Neuronal stem cell (in vitro differentiated cells): ENCODE results near the gene LRRIQ1.

Experiments used
- DNase-seq: peaks from one replicate; pipeline ENCODE4 v3.0.0-alpha.2; 2013; ENCODE audit warnings: low spot score
- H2AFZ ChIP-seq: one replicate; pipeline ENCODE4 v1.6.1; 2013; ENCODE audit warnings: mild to moderate bottlenecking, low read length, inconsistent platforms
- H2AK5ac ChIP-seq: 2 replicates; pipeline ENCODE4 v1.6.1; 2013; ENCODE audit warnings: low read depth, mild to moderate bottlenecking, inconsistent platforms, low read length, moderate library complexity, mixed read lengths
- H2BK120ac ChIP-seq: 2 replicates; pipeline ENCODE4 v1.6.1; 2013; ENCODE audit warnings: low read depth, mild to moderate bottlenecking, inconsistent platforms, low read length, moderate library complexity, mixed read lengths
- H2BK12ac ChIP-seq: one replicate; pipeline ENCODE4 v1.6.1; 2013; ENCODE audit warnings: low read length, inconsistent platforms
- H2BK15ac ChIP-seq: 2 replicates; pipeline ENCODE4 v1.6.1; 2013; ENCODE audit warnings: mild to moderate bottlenecking, low read length, inconsistent platforms, mixed read lengths
- H2BK5ac ChIP-seq: one replicate; pipeline ENCODE4 v1.6.1; 2013; ENCODE audit warnings: inconsistent platforms, mild to moderate bottlenecking, low read length, moderate library complexity
- H3K14ac ChIP-seq: one replicate; pipeline ENCODE4 v1.6.1; 2013; ENCODE audit warnings: low read length, inconsistent platforms
- H3K18ac ChIP-seq: 2 replicates; pipeline ENCODE4 v1.6.1; 2013; ENCODE audit warnings: low read length, inconsistent platforms
- H3K23ac ChIP-seq: 2 replicates; pipeline ENCODE4 v1.6.1; 2013; ENCODE audit warnings: low read depth, mild to moderate bottlenecking, mixed read lengths, low read length, inconsistent platforms; ENCODE audit not compliant: poor library complexity
- H3K27ac ChIP-seq: replicated peaks from 3 replicates; pipeline ENCODE4 v1.5.1; 2013; ENCODE audit warnings: low read length, inconsistent platforms
- H3K27me3 ChIP-seq, 3 experiments: 2 replicates each; pipeline ENCODE4 v1.6.1; 2013; ENCODE audit warnings: low read length in 3 of 3, mild to moderate bottlenecking in 2 of 3, inconsistent platforms in 1 of 3, low read depth in 1 of 3, mixed read lengths in 1 of 3, moderate library complexity in 1 of 3; ENCODE audit not compliant: control insufficient read depth in 3 of 3, insufficient read depth in 3 of 3
- H3K36me3 ChIP-seq, 2 donors: replicated peaks in 1 of 2; 2 replicates each; pipeline ENCODE4 v1.6.1; 2013; ENCODE audit warnings: low read length in 2 of 2; ENCODE audit not compliant: control insufficient read depth in 2 of 2, insufficient read depth in 2 of 2
- H3K4ac ChIP-seq: 2 replicates; pipeline ENCODE4 v1.6.1; 2013; ENCODE audit warnings: inconsistent platforms, mild to moderate bottlenecking, low read length, moderate library complexity
- H3K4me1 ChIP-seq, 2 donors: 1 replicate in 1 of 2; 2 replicates in 1 of 2; pipeline ENCODE4 v1.6.1; 2013; ENCODE audit warnings: low read length in 2 of 2, low read depth in 1 of 2; ENCODE audit not compliant: control insufficient read depth in 2 of 2, insufficient read depth in 1 of 2
- H3K4me2 ChIP-seq: one replicate; pipeline ENCODE4 v1.6.1; 2013; ENCODE audit warnings: mild to moderate bottlenecking, low read length, inconsistent platforms; ENCODE audit not compliant: insufficient read depth, poor library complexity, severe bottlenecking
- H3K4me3 ChIP-seq, 2 donors: 2 replicates each; pipeline ENCODE4 v1.5.1; 2013; ENCODE audit warnings: low read length in 2 of 2, mild to moderate bottlenecking in 2 of 2, inconsistent platforms in 1 of 2, moderate library complexity in 1 of 2
- H3K79me1 ChIP-seq: one replicate; pipeline ENCODE4 v1.6.1; 2013; ENCODE audit warnings: low read depth, mild to moderate bottlenecking, inconsistent platforms, low read length, moderate library complexity
- H3K9ac ChIP-seq: one replicate; pipeline ENCODE4 v1.6.1; 2013; ENCODE audit warnings: mild to moderate bottlenecking, low read depth, low read length, inconsistent platforms; ENCODE audit not compliant: poor library complexity
- H3K9me3 ChIP-seq, 2 donors: replicated peaks in 1 of 2; 2 replicates each; pipeline versions ENCODE3 to v1.6.1; 2013; ENCODE audit warnings: low read length in 2 of 2, mild to moderate bottlenecking in 2 of 2, inconsistent platforms in 1 of 2, low read depth in 1 of 2, mixed read lengths in 1 of 2, moderate library complexity in 1 of 2; ENCODE audit not compliant: control insufficient read depth in 2 of 2, insufficient read depth in 1 of 2
- H4K8ac ChIP-seq: one replicate; pipeline ENCODE4 v1.6.1; 2013; ENCODE audit warnings: low read depth, mild to moderate bottlenecking, inconsistent platforms, low read length, moderate library complexity
- H4K91ac ChIP-seq: one replicate; pipeline ENCODE4 v1.6.1; 2013; ENCODE audit warnings: low read length, low read depth, mild to moderate bottlenecking, inconsistent platforms; ENCODE audit not compliant: poor library complexity
- WGBS, 2 donors: extraction: QIAGEN DNeasy Blood & Tissue Kit; methylation state at CpG; one replicate each; pipeline ENCODE4 v1.1.7; 2013; ENCODE audit warnings: missing lambda C conversion rate in 2 of 2, mixed read lengths in 1 of 2; ENCODE audit not compliant: insufficient read length in 2 of 2, insufficient replicate concordance in 1 of 2; ENCODE audit errors: extremely low coverage in 2 of 2; 5-methylcytosine and 5-hydroxymethylcytosine counted together

LRRIQ1 gene

DNA sequence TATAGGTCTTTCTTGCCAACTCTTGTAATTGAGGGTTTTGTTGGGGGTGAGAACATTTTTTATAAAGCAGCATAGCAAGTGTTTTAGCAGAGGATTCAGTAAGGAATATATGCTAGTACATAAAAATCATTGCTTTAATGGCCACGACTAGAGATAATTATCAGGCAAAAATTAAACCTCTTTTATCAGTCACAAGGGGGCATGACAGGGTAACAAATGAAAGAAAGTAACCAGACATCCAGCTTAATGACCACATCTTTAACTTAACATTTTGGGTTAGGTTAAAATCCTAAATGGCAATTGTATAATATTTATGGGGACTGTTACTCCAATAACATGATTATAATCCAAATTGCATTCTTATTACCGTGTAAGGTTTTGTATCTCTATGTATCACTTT, 119.6 kb downstream of the LRRIQ1 start:
- Histone ChIP-seq H3K79me1 (no peaks in the 10 kb centered on the region), H2AFZ (peak overlapping the region; percentile 71), H2BK5ac (no peak overlapping the region), H3K4ac (no peak overlapping the region), H3K27me3 (no peaks in the 10 kb centered on the region), H3K4me1 (no peaks in the 10 kb centered on the region), H2BK15ac (no peak overlapping the region), H3K14ac (no peak overlapping the region), H3K27ac (no peak overlapping the region), H3K18ac (no peak overlapping the region), H3K4me2 (no peak overlapping the region), H2BK120ac (no peak overlapping the region), H4K8ac (no peak overlapping the region), H2AK5ac (no peak overlapping the region), H4K91ac (no peak overlapping the region), H3K36me3 (no peaks in the 10 kb centered on the region), H3K23ac (no peak overlapping the region), H2BK12ac (no peak overlapping the region), H3K9ac (no peak overlapping the region), H3K4me3 (no peak overlapping the region), H3K9me3 (no peaks in the 10 kb centered on the region)
- peak; percentile 2 for DNase-seq
- no CpG with 5 or more reads among the region's 2 CpGs for WGBS, 2 donors

DNA sequence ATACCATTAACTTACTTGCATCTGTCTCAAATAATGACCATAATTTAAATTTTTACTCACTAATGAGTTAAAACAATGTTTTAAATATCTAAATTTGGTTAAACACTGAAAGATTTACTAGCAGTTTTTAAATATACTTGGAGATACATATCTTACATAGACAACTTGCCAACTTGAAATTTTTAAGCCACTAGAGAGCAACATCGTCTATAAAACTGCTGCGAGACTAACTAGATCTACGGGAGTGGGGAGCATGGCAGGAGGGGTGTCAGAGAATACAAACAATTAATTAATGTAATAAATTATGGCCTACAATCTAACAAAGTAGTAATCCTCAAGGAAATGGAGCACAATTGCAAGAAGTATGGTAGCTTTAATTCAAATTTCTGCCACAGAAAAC, 120.4 kb downstream of the LRRIQ1 start:
- no CpG with 5 or more reads among the region's 3 CpGs for WGBS, 2 donors
- no peak overlapping the region for H2BK15ac ChIP-seq

DNA sequence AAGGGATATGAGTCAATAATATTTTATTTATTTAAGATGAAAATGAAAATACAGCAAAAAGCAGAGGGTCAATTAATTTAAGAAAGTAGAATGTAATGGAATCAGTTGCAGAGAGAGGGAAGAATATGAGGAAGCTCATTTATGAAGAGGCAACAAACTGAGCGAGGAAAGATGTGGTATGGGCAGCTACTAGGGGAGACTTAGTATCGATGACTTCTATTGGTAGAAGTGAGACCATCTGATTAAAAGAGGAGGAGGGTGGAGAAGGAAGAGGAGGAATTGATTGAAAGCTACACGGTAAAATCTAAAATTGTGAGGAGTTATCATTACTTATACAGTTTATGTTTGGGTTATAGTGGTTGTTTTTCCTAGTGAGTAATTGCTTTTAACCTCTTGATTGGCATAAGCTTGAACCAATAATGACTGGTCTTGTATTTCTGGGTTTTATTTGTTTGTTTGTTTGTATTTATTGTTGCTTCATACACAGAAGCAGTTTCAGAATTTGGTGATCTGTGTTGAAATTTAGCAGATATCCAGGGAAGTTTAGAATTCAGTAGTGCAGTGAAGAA, 121.0 kb downstream of the LRRIQ1 start:
- no peak overlapping the region for H3K27ac ChIP-seq
- no CpG with 5 or more reads among the region's 3 CpGs for WGBS, 2 donors

More for the DNA sequence above, 120.4 kb downstream of the LRRIQ1 start:
- Histone ChIP-seq H4K8ac (no peak overlapping the region), H3K4me3 (no peak overlapping the region), H3K4me2 (no peak overlapping the region), H2AK5ac (no peak overlapping the region), H3K23ac (no peak overlapping the region), H3K79me1 (no peaks in the 10 kb centered on the region), H2BK12ac (no peak overlapping the region), H4K91ac (no peak overlapping the region), H3K9me3 (no peaks in the 10 kb centered on the region), H3K18ac (no peak overlapping the region), H3K36me3 (no peaks in the 10 kb centered on the region), H3K27me3 (no peaks in the 10 kb centered on the region), H3K27ac (no peak overlapping the region), H3K9ac (no peak overlapping the region), H3K4me1 (no peaks in the 10 kb centered on the region), H2BK120ac (no peak overlapping the region), H2AFZ (no peak overlapping the region), H3K14ac (no peak overlapping the region), H2BK5ac (no peak overlapping the region), H3K4ac (no peak overlapping the region)
- no peak for DNase-seq

DNA sequence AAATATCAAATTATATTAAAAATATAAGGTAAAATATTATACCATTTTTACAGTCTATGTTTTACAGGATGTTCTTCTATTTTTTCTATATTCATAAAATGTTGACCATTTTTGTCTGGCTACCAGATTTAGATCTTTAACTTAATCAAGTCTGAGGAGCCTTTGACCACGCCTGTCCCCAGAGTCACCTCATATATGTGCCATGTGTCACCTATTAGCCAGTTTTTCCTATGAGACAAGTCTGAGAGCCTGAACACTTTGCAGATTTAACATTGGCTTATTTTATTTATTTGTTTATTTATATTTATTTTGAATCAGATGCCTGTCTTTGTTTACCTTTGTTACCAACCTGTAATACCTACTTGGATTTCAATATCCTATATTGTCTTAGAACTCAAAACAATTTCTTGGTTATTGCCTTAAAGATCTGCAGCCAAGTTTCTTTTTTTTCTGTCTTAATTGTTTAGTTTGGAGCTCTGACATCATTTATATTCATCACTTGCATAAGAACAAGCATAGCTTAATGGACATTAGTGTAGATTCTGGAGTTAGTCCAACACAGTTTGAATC, 127.7 kb downstream of the LRRIQ1 start:
- Histone ChIP-seq H3K4me2 (no peak overlapping the region), H3K23ac (no peak overlapping the region), H2BK5ac (no peak overlapping the region), H3K4me3 (no peak overlapping the region), H3K27me3 (no peaks in the 10 kb centered on the region), H3K27ac (no peak overlapping the region), H2BK12ac (no peak overlapping the region), H3K4ac (no peak overlapping the region), H3K14ac (no peak overlapping the region), H2BK120ac (no peak overlapping the region), H3K4me1 (no peaks in the 10 kb centered on the region), H3K9me3 (no peaks in the 10 kb centered on the region), H3K9ac (no peak overlapping the region), H4K8ac (no peak overlapping the region), H2BK15ac (no peak overlapping the region), H3K36me3 (no peaks in the 10 kb centered on the region), H2AFZ (no peak overlapping the region), H2AK5ac (no peak overlapping the region), H3K79me1 (no peaks in the 10 kb centered on the region), H4K91ac (no peak overlapping the region), H3K18ac (no peak overlapping the region)
- WGBS, 2 donors = no CpG with 5 or more reads among the region's 1 CpG
- no peak for DNase-seq

More for the DNA sequence above, 121.0 kb downstream of the LRRIQ1 start:
- H3K4me2 ChIP-seq = no peak overlapping the region
- H2AK5ac ChIP-seq = no peak overlapping the region
- no peak overlapping the region for H3K14ac ChIP-seq
- no peak overlapping the region for H2AFZ ChIP-seq
- no peaks in the 10 kb centered on the region for H3K9me3 ChIP-seq
- no peak overlapping the region for H2BK12ac ChIP-seq
- no peak overlapping the region for H3K9ac ChIP-seq
- H3K18ac ChIP-seq = no peak overlapping the region
- no peak overlapping the region for H4K91ac ChIP-seq
- H4K8ac ChIP-seq = no peak overlapping the region
- no peak overlapping the region for H3K23ac ChIP-seq
- H3K36me3 ChIP-seq = no peaks in the 10 kb centered on the region
- H3K4ac ChIP-seq = no peak overlapping the region
- H3K4me1 ChIP-seq = no peaks in the 10 kb centered on the region
- H3K27me3 ChIP-seq = no peaks in the 10 kb centered on the region
- no peak overlapping the region for H2BK15ac ChIP-seq
- no peak for DNase-seq
- no peak overlapping the region for H3K4me3 ChIP-seq
- no peaks in the 10 kb centered on the region for H3K79me1 ChIP-seq
- no peak overlapping the region for H2BK120ac ChIP-seq
- no peak overlapping the region for H2BK5ac ChIP-seq
